Measurements from ENCODE around the gene TRABD2A. TPM values are rescaled to one million over a fixed set of nuclear protein-coding genes. Genes with fewer than 3 reads are reported as not detected.

The TRABD2A gene
- total and polyA plus RNA-seq, 9 of the 15 experiments (the other 6 are each of a cell fraction or from before 2014, with no cell fraction given) = 0.07 to 0.45 (median 0.25) TPM

DNA sequence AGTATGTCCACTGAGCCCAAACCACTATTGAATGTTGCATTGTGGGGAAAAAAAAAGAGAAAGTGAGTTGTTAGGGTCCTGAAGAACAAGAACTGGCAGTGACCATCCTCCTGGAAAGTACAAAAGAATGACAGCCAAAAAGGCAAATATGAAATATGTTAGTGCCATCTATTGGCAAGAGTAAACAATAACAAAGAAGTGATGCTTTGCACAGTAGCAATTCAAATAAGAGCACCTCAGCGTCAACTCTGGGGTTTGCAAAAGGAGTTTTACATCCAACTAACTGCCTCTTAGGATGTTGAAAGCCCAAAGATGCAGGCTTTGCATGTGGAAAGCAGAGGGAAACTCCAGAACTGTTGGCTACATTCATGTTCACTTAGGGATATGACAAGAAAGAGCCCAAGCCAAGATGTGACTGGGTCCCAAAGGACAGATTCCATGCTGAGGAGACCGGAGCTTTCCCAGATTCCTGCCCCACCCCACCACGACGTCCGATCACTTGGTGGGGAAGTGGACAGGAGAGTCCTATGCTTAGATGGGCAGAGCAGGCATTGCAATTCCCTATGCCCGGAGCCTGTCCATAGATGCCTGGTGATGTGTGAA is 15.6 kb downstream of the TRABD2A start (continued):
- no peak for TF ChIP-seq MECOM (CRISPR knock-in tag; IDR thresholded peaks at IDR 0.05)
- TF ChIP-seq POLR2AphosphoS5 (IDR thresholded peaks at IDR 0.05; ENCODE audit: control insufficient read depth, insufficient read depth, low read depth, low read length) = no peak
- TF ChIP-seq, protein P1, sequence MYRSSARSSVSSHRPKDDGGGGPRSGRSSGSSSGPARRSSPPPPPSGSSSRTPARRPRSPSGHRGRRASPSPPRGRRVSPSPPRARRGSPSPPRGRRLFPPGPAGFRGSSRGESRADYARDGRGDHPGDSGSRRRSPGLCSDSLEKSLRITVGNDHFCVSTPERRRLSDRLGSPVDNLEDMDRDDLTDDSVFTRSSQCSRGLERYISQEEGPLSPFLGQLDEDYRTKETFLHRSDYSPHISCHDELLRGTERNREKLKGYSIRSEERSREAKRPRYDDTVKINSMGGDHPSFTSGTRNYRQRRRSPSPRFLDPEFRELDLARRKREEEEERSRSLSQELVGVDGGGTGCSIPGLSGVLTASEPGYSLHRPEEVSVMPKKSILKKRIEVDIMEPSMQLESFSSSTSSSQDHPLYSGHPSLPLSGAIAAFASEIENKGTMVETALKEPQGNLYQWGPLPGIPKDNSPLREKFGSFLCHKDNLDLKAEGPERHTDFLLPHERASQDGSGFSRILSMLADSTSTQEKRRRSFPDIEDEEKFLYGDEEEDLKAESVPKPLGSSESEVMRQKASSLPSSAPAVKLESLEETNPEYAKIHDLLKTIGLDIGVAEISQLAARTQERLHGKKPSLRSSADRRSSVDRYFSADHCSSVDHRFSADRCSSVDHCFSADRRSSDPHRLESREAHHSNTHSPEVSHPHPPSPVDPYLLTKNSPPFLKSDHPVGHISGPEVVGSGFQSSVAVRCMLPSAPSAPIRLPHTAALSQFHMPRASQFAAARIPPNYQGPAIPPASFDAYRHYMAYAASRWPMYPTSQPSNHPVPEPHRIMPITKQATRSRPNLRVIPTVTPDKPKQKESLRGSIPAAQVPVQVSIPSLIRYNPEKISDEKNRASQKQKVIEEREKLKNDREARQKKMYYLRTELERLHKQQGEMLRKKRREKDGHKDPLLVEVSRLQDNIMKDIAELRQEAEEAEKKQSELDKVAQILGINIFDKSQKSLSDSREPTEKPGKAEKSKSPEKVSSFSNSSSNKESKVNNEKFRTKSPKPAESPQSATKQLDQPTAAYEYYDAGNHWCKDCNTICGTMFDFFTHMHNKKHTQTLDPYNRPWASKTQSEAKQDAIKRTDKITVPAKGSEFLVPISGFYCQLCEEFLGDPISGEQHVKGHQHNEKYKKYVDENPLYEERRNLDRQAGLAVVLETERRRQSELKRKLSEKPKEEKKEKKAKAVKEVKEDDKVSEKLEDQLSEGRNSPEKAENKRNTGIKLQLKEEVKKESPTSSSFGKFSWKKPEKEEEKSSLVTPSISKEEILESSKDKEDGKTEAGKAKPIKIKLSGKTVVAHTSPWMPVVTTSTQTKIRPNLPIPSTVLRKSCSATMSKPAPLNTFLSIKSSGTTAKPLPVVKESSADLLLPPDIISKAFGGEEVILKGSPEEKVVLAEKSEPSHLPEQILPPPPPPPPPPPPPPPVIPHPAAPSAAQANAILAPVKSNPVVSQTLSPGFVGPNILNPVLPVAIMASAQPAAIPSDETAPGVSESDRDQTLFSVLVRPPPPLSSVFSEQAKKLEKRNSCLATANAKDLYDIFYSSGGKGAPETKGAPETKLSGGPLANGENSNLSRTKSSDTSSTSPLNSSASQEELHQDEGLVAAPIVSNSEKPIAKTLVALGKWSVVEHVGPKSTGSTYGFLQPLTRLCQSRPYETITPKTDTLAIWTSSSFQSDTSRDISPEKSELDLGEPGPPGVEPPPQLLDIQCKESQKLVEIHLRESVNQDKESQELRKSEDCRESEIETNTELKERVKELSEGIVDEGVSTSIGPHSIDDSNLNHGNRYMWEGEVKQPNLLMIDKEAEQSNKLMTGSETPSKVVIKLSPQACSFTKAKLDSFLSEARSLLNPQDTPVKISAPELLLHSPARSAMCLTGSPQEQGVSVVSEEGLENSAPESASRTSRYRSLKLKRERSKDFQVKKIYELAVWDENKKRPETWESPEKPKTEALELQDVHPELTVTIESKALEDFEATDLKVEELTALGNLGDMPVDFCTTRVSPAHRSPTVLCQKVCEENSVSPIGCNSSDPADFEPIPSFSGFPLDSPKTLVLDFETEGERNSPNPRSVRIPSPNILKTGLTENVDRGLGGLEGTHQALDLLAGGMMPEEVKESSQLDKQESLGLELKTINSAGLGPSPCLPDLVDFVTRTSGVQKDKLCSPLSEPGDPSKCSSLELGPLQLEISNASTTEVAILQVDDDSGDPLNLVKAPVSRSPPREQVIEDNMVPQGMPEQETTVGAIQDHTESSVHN (IDR thresholded peaks at IDR 0.05; ENCODE audit: borderline replicate concordance in 1 of 2, low read depth in 1 of 2) = no peak
- no peak for TF ChIP-seq ATF7 (IDR thresholded peaks at IDR 0.05)
- TF ChIP-seq FIP1L1 (IDR thresholded peaks at IDR 0.05; ENCODE audit: low read depth, low read length, poor library complexity, severe bottlenecking) = no peak
- TF ChIP-seq ZKSCAN1 (IDR thresholded peaks at IDR 0.05; ENCODE audit: low read depth, low read length) = no peak
- no peak for TF ChIP-seq CBX2 (IDR thresholded peaks at IDR 0.05; ENCODE audit: insufficient read depth, low read length, poor library complexity, severe bottlenecking)
- TF ChIP-seq POLR2H (tag; IDR thresholded peaks at IDR 0.05; ENCODE audit: low read depth) = no peak
- TF ChIP-seq, protein P2, sequence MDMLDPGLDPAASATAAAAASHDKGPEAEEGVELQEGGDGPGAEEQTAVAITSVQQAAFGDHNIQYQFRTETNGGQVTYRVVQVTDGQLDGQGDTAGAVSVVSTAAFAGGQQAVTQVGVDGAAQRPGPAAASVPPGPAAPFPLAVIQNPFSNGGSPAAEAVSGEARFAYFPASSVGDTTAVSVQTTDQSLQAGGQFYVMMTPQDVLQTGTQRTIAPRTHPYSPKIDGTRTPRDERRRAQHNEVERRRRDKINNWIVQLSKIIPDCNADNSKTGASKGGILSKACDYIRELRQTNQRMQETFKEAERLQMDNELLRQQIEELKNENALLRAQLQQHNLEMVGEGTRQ (CRISPR knock-in tag; IDR thresholded peaks at IDR 0.05) = no peak
- 0 out of 2 replicates have a peak, but pooled peaks have one; percentile 7 for TF ChIP-seq SMC3 (conservative IDR thresholded peaks at IDR 0.05; ENCODE audit: insufficient read depth, low read depth, low read length)
- TF ChIP-seq NFXL1 (CRISPR knock-in tag; IDR thresholded peaks at IDR 0.05) = no peak
- TF ChIP-seq, protein P3, sequence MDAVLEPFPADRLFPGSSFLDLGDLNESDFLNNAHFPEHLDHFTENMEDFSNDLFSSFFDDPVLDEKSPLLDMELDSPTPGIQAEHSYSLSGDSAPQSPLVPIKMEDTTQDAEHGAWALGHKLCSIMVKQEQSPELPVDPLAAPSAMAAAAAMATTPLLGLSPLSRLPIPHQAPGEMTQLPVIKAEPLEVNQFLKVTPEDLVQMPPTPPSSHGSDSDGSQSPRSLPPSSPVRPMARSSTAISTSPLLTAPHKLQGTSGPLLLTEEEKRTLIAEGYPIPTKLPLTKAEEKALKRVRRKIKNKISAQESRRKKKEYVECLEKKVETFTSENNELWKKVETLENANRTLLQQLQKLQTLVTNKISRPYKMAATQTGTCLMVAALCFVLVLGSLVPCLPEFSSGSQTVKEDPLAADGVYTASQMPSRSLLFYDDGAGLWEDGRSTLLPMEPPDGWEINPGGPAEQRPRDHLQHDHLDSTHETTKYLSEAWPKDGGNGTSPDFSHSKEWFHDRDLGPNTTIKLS (IDR thresholded peaks at IDR 0.05; ENCODE audit: borderline replicate concordance, low read depth) = no peak
- no peak for TF ChIP-seq NR2C2 (CRISPR knock-in tag; IDR thresholded peaks at IDR 0.05)
- no peak for TF ChIP-seq NR2C2 (tag; IDR thresholded peaks at IDR 0.05)
